Heart left ventricle (tissue), 13 donors: Measurements from ENCODE around the gene CLMP.

ENCODE experiments used
- CTCF ChIP-seq, 12 donors: fragments of 200-600 bp; sonication (generic) in 4 of 12; IDR thresholded peaks; one replicate each; pipeline versions ENCODE4 v1.5.0 to v1.8.0; 2018 to 2022; ENCODE audit warnings: antibody characterized with exemption in 12 of 12, mild to moderate bottlenecking in 5 of 12
- POLR2A ChIP-seq, 2 donors: fragments of 450-650 bp; IDR thresholded peaks; one replicate each; pipeline ENCODE4 v1.6.1; 2017; ENCODE audit warnings: antibody characterized with exemption in 2 of 2, mild to moderate bottlenecking in 2 of 2, moderate library complexity in 2 of 2
- donor health status: ischemic (EF 13 %, LVEDD 7.1; RV severe dilation, severe dysfunction).
- donor health status: DM: no; HTN: yes; CAD: no.
- donor health status: DM: no; HTN: no; CAD: no.
- donor health status: ischemic (EF 25% LVEDD 6.9; RV normal size, moderate dysfunction).
- donor health status: ischemic (EF 25% LVEDD 5.7; RV mildly dilated, moderate dysfunction).
- donor health status: ischemic (EF 35%, LVEDD 5.7; RV mildly dilated, moderate dysfunction).
- donor health status: nonischemic (EF 11% LVEDD 7.7; RV severe dilation, severe dysfunction).
- donor health status: DM: yes; HTN: yes; CAD: no.
- donor health status: PGD.
- donor health status: ischemic (EF 29% LVEDD 5.4; RV normal size, mild dysfunction).
- donor health status: nonischemic (EF 23%, LVEDD 6.1; RV moderate dilation, normal function).

DNA sequence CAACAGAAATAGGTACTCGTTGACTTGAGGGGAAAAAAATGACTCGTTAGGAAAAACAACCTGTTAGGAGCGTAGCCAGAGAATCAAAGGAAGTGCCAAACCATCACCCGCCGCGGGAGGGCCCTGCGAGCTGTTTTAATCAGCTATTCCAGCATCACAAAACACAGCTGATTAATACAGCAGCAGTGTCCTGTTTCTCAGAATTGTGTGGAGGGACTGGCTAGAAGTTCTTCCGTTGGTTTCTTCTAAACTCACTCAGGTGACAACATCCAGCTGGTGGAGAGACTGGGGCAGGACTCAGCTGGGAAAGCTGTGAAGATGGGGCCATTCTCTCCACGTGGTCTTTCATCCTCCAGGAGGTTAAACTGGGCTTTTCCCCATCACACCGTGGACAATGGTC lies 161.2 kb downstream of the CLMP start:
- peak in 8 of 12 donors; percentile 12 to 34 (median 22) for TF ChIP-seq CTCF (IDR thresholded peaks at IDR 0.05)
- no peak for TF ChIP-seq POLR2A (IDR thresholded peaks at IDR 0.05)
